Left hindlimb (tissue), 1 donor: ENCODE measurements around the gene RPP25L.
A peak's percentile ranks its signal among the peaks of the same experiment; 100 is the strongest.

ENCODE experiments used
- DNase-seq: peaks from one replicate; pipeline ENCODE4 v3.0.0-alpha.2; 2018

RPP25L gene

DNA sequence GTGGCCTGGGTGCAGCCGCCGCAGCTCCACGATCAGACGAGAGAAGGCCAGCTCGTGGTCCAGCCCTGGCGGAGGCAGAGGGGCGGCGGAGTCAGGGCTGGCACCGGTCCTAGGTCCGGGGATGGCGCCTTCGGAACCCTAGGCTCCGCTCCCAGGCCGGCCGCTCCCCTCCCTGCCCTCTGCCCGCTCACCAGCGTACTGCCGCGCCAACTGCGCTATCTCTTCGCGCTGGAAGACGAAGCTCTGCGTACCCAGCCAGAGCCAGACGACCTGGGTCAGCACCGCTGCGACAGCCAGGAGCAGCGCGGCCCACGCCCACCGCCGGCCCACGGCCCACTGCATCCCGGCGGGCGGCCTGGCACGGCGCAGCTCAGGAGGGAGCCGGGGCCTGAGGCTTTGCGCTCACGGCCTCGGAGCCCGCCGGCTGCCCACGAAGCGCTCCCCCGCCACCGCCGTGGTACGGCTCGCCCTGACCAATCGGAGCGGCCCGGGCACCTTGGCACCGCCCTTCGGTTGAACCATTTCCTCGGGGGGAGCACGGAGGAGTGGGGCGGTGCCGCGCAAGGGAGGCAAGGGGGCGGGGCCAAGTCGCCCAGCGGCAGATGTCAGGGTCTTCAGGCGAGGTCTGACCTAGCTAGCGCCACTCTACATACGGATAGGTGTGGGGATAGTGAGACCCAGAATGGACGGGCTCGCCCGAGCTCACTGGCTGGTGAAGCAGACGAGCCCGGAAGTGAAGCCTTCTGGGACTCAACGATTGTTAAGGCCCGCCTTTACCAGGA is 25.6 kb upstream of the RPP25L start, which contains the start of gene SIGMAR1:
Gene SIGMAR1 (minus strand): TSS at position 432 of the 782 bp plus-strand sequence. CDS start 90 bp downstream, at position 342.
- peak; percentile 95 for DNase-seq

GRCh38 chr9:34636791-34637355 is 25.0 kb upstream of the RPP25L start:
- DNase-seq, result no peak

DNA sequence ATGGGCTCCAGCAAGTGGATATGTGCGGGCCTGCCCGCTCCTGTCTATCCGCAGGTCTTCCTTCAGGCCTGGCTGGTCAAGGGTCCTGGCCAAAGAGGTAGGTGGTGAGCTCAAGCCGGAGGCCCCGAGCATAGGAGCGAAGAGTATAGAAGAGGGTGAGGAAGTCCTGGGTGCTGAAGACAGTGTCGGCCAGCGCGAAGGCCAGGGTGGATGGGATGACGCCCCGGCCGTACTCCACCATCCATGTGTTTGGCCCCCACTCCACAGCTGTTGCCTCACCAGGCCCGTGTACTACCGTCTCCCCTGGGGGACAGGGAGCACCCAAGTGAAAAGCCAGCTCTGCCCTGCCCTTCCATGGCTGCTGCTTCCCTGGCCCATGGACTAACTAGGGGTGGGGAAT is 23.7 kb upstream of the RPP25L start:
- no peak for DNase-seq

DNA sequence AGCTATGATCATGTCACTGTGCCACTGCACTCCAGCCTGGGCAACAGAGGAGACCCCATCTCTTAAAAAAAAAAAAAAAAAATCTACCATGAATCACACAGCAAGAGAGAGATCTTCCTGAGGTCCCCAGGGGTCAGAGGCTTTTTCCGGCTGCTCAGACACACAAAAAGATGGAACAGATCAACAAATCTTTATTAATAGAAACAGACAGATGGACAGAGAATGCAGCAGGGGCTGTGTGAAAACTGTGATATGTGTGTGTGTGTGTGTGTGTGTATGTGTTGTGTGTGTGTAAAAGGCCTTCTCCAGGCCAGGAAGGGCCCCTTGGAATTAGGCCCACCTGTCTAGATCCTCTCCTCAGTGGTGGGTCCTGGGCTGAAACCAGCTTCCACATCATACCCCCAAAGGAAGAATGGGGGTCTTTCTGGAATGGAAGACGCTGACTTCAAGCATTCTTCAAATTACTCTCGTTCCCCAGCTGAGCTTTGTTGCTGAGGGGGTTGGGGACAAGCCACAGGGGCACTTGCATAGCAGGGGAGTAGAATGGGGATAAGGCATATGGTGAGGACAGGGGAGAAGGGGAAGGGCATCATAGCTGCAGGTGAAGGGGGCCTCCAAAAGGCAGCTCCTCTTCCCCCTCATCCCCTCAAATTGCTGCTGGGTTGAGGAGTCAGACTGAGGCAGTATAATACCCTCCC is 22.8 kb upstream of the RPP25L start:
- no peak for DNase-seq

- peak; percentile 77 for DNase-seq
Observed at GRCh38 chr9:34633851-34634550, 22.1 kb upstream of the RPP25L start.

DNA sequence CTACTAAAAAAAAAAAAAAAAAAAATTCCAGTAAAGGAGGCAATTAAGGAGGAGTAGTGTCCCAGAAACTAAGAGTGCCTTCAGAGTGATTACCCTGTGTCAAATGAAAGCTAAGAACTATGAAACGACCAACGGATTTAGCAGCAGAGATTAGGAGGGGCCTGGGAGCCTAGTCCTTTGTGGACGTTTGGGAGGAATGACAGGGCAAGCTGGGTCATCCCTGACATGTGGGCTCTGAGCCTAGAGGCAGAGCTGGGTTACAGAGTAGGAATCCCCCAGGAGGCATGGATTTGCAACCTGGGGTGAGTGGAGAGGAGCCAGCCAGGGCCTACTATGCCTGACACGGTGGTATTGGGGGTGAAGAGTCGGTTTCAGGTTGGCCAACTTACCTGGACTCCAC is 21.3 kb upstream of the RPP25L start:
- no peak for DNase-seq

DNA sequence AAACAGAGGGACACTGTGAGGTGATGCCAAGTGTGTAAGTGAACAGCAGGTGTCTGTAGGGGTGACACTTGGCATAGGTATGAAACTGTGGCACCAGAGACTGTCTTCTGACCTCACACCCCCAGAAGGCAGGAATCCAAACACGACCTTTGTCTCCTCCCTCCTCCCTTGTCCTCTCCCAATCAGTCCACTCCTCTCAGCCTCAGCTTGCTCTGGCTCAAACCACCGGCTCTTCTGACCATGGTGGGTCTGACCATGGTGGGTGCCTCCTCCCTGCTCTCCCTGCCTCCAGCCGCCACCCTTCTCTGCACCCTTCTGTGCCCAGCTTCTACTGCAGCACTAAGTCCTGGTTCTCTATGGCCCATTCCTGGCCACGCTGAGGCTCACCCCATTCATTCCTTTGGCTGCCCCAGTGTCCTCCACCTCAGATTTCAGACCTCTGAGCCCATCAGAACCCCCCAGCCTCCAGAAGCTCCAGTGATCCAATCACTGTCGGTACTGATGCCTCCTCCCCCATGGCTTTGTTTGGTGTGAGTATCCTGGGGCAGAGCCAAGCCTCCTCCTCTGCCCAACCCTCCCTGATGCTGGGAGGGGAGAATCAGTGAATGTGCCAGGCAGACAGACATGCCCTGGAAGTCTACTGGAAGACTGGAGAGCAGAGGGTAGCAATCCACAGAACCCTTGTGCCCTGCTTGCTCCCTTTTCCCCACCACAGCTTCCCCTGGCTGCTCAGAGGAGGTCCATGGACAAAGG is 18.7 kb upstream of the RPP25L start:
- no peak for DNase-seq

DNA sequence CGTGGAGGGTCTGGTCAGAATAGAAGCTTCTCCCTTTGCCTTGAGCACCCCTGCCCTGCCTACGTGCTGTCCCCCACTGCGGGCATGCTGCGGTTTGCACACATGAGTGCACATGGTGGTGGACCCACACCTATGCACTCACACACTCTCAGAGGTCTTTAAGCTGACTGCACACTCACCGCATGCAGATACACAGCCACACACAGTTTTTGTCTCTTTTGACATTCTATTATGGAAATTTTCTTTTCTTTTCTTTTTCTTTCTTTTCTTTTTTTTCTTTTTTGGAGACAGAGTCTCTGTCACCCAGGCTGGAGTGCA is 17.6 kb upstream of the RPP25L start:
- no peak for DNase-seq

DNA sequence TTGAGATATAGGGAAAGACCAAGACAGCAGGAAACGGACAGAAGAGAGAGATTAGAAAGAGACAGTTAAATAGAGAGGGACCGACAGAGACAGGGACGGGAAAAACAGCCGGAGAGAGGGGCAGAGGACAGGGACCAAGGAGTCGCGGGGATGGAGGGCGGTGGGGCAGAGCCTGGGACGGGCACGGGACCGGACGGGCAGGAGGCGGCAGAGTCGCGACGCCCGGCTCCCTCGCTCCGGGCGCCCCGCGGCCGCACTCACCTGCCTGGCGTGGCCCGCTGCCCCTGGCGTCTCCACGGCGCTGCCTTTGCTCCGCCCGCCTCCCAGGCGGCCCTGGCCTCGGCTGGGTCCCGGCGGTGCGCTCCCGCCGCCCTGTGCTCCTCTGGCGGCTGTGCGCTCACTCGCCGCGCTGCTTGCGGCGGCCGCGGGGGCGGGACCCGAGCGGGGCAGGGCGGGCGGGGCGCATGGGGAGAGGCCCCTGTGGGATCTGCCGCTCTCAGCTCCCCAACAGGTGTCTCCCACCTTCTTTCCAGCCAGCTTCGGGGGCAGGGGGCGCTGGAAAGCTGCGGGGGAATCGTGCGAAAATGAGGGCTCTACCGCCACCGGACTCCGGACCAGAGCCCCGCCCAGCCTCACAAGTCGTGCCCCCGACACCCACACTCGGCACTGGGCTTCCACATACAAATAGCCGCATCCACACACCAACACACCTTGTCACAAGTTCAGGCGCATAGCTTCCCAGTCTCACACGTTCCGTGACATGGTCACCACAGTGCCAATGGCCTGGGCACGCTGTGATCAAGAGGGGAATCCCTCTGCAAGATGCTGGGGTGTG is 17.0 kb upstream of the RPP25L start, which contains the start of gene ARID3C:
Gene ARID3C (minus strand): TSS at position 411 of the 835 bp plus-strand sequence. CDS start 1,052 bp downstream, outside the sequence.
- no peak for DNase-seq

DNA sequence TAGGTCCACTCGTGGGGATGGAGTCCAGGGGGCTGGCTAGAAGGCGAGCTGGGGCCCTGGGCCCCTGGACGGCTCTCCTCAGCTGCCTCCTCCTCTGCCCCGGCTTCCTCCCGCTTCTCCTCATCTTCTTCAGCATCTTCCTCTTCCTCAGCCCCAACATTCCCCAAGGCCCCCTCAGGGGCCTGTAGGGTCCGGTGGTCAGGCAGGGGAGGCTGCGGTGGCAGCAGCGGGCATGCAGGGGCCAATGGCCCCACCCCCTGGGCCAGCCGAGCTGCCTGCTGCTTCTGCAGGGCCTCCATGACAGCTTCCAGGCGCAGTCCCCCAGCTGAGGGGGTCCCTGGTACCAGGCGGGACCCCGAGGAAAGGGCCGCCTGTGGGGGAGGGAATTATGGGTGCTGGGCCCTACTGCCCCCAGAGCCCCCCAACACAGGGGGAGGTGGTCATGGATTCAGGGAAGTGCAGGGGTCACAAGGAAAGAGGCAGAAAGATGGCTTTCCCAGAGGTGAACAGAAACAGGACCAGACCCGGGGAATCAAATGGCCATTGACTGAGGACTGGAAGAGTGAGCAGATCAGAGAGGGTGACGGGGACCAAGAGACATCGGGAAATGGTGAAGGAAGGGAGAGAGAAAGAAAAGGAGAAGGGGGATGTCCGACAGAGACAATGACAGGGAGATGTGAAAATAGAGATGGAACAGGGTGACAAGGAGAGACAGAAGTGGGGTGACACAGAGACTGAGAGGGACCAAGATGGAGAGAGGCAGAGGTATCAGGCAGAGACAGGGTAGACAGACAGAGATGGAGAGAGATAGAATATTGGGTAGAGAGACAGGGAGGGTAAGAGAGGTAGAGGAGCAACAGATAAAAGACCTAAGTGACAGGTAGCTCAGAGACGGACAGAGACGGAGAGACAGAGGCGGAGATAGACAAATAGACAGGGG is 16.1 kb upstream of the RPP25L start:
- no peak for DNase-seq

- DNase-seq, result no peak
Observed at GRCh38 chr9:34625186-34625486, 13.2 kb upstream of the RPP25L start.

GRCh38 chr9:34624475-34625185 is 12.7 kb upstream of the RPP25L start:
- DNase-seq, result no peak

- DNase-seq, result no peak
Observed at GRCh38 chr9:34623374-34624235, 11.7 kb upstream of the RPP25L start.

DNA sequence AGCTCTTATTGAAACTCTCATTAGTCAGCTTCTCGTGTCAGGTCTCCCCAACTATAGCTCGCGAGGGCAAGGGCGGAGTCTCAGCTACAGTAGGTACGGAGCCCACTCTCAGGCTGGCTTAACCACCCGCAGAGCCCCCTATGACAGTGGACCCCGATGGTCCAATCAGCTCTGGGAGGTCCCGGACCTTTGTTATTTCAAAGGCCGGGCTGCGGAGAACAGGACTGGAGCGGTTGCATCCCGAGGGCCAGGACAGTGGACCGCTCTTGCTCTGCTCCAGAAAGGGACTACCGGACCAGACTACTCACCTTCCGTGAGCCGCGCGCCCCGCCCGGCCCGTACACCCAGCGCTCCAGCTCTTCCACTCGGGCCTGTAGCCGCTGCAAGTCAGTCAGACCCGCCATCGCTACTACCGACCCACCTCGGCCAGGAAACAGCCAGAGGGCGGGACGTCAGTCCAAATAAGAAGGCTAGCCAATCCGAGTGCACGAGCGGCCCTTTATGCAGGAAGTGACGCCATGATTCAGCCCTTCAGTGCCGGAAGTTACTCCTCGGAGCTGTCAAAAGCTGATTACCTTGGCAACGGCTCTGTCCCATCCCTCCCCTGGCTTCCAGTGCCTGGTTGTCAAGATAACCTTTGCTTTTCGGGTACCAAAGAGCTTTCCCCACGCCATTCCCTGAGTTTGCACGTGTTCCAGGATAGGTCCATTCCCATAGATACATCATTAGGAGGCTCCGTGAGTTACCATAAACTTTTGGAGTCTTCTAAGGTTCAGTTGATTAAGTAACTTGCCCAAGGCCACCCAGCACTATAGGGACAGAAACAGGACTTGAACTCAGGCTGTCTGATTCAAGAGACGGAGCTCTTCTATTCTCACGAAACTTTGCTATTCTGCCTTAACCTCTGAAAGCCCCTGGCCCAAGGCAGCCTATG is 8.4 kb upstream of the RPP25L start, which contains the start of gene DCTN3:
Gene DCTN3 (minus strand): TSS at position 435 of the 934 bp plus-strand sequence. CDS start 31 bp downstream, at position 404.
- peak; percentile 93 for DNase-seq

- DNase-seq, result no peak
Observed at GRCh38 chr9:34615132-34615531, 3.2 kb upstream of the RPP25L start.

GRCh38 chr9:34612788-34613390 is 992 bp upstream of the RPP25L start:
- DNase-seq, result peak; percentile 80

GRCh38 chr9:34611251-34611810 is 566 bp downstream of the RPP25L start:
- DNase-seq, result no peak
